ENCODE results near the gene SAMD8. TPM values are rescaled to one million over a fixed set of nuclear protein-coding genes. Genes with fewer than 3 reads are reported as not detected.

Gene SAMD8
- total RNA-seq, 1 donor from 2014 or later = 23.0 TPM

GRCh38 chr10:75150656-75151055 lies 39.2 kb downstream of the SAMD8 start:
- no peak for TF ChIP-seq CTCF (IDR thresholded peaks at IDR 0.05)
- H3K9me3 ChIP-seq = no peaks in the 10 kb centered on the region
- no peak overlapping the region for H3K27ac ChIP-seq
- no peaks in the 10 kb centered on the region for H3K27me3 ChIP-seq
- H3K4me3 ChIP-seq = no peak overlapping the region
- DNase-seq (no peak), ATAC-seq (no peak)
- H3K4me1 ChIP-seq = no peaks in the 10 kb centered on the region
- intact Hi-C loops (cut with DNase I) = no loop called here
- H3K36me3 ChIP-seq = peaks cover 26% of the 10 kb centered on the region

- TF ChIP-seq CTCF (IDR thresholded peaks at IDR 0.05) = no peak
- intact Hi-C loops (cut with DNase I) = no loop called here
- DNase-seq (no peak), ATAC-seq (no peak)
- Histone ChIP-seq H3K4me3 (no peak overlapping the region), H3K4me1 (no peaks in the 10 kb centered on the region), H3K9me3 (no peaks in the 10 kb centered on the region), H3K27me3 (no peaks in the 10 kb centered on the region), H3K36me3 (peaks cover 2% of the 10 kb centered on the region), H3K27ac (no peak overlapping the region)
Measured at GRCh38 chr10:75159519-75159918, 48.1 kb downstream of the SAMD8 start.

- Histone ChIP-seq H3K36me3 (peaks cover 18% of the 10 kb centered on the region), H3K4me3 (no peak overlapping the region), H3K27ac (no peak overlapping the region), H3K9me3 (no peaks in the 10 kb centered on the region), H3K27me3 (no peaks in the 10 kb centered on the region), H3K4me1 (peaks cover 10% of the 10 kb centered on the region)
- TF ChIP-seq CTCF (IDR thresholded peaks at IDR 0.05) = no peak
- peak; percentile 72 for ATAC-seq
- DNase-seq = no peak
- intact Hi-C loops (cut with DNase I) = no loop called here
Measured at GRCh38 chr10:75165684-75166622, 54.5 kb downstream of the SAMD8 start.

GRCh38 chr10:75166623-75166972 lies 55.1 kb downstream of the SAMD8 start:
- intact Hi-C loops (cut with DNase I) = no loop called here
- Histone ChIP-seq H3K4me1 (peaks cover 10% of the 10 kb centered on the region), H3K27ac (no peak overlapping the region), H3K4me3 (no peak overlapping the region), H3K36me3 (peaks cover 18% of the 10 kb centered on the region), H3K9me3 (no peaks in the 10 kb centered on the region), H3K27me3 (no peaks in the 10 kb centered on the region)
- no peak for TF ChIP-seq CTCF (IDR thresholded peaks at IDR 0.05)
- no peak for ATAC-seq
- no peak for DNase-seq

- ATAC-seq (no peak), DNase-seq (no peak)
- Histone ChIP-seq H3K36me3 (peaks cover 21% of the 10 kb centered on the region), H3K4me1 (peaks cover 10% of the 10 kb centered on the region), H3K4me3 (no peak overlapping the region), H3K27ac (no peak overlapping the region), H3K9me3 (no peaks in the 10 kb centered on the region), H3K27me3 (no peaks in the 10 kb centered on the region)
- intact Hi-C loops (cut with DNase I) = no loop called here
- no peak for TF ChIP-seq CTCF (IDR thresholded peaks at IDR 0.05)
Measured at GRCh38 chr10:75168275-75168674, 56.8 kb downstream of the SAMD8 start.

All from upper lobe of right lung (tissue), 1 donor.